Uterus (tissue), 4 donors: ENCODE data around the gene NAGLU. TPM values are rescaled to one million over a fixed set of nuclear protein-coding genes. Genes with fewer than 3 reads are reported as not detected.
"Not testable (repeated sequence)": the region's sequence is repeated elsewhere in the genome, so short reads cannot be mapped to it uniquely, and the experiment has no call there.

Experiments
- DNase-seq, 2 donors: peaks; one replicate each; pipeline ENCODE4 v3.0.0-alpha.2; 2019 to 2020
- H3K27ac ChIP-seq, 2 donors: fragments of 200-600 bp; sonication (generic); 1 replicate in 1 of 2; 2 replicates in 1 of 2; pipeline ENCODE4 v1.5.1; 2016 to 2018
- H3K27me3 ChIP-seq, 2 donors: fragments of 200-600 bp; sonication (generic); one replicate each; pipeline ENCODE4 v1.5.1; 2018 to 2019; ENCODE audit warnings: control low read depth in 1 of 2
- H3K36me3 ChIP-seq, 2 donors: fragments of 200-600 bp; sonication (generic); one replicate each; pipeline ENCODE4 v1.5.1; 2019; ENCODE audit warnings: control low read depth in 1 of 2
- H3K4me1 ChIP-seq, 2 donors: fragments of 200-600 bp; sonication (generic); one replicate each; pipeline ENCODE4 v1.5.1; 2018 to 2019; ENCODE audit warnings: control low read depth in 1 of 2
- H3K4me3 ChIP-seq, 2 donors: fragments of 200-600 bp; sonication (generic); 1 replicate in 1 of 2; 2 replicates in 1 of 2; pipeline ENCODE4 v1.5.1; 2018 to 2019; ENCODE audit warnings: mild to moderate bottlenecking in 1 of 2
- H3K9me3 ChIP-seq, 2 donors: fragments of 200-600 bp; sonication (generic); one replicate each; pipeline ENCODE4 v1.5.1; 2019; ENCODE audit warnings: control low read depth in 1 of 2
- CTCF ChIP-seq, 4 experiments: fragments of 200-600 bp in 2 of 4; fragments of 450-650 bp in 2 of 4; sonication (generic) in 2 of 4; IDR thresholded peaks; one replicate each; pipeline ENCODE4 v1.5.1; 2016 to 2019; ENCODE audit warnings: antibody characterized with exemption in 4 of 4, mild to moderate bottlenecking in 2 of 4, moderate library complexity in 1 of 4
- POLR2A ChIP-seq, 2 donors: fragments of 450-650 bp; IDR thresholded peaks; one replicate each; pipeline ENCODE4 v1.6.1; 2016; ENCODE audit warnings: antibody characterized with exemption in 2 of 2, mild to moderate bottlenecking in 1 of 2, moderate library complexity in 1 of 2
- intact Hi-C: fragments of 100-400 bp; cut with DNase I; formaldehyde crosslinking; loops from one replicate; pipeline ENCODE4 v1.15.1; 2023; ENCODE audit warnings: low total_unique reads
- total RNA-seq, 4 donors: library from RNA; depleted of rRNA in 3 of 4; stranded (reverse); fragments of >200 nt in 3 of 4; gene quantifications; one replicate each; pipeline versions ENCODE4 v1.1.0 to v1.2.4, GENCODE V29; 2014 to 2023
- donor health status: DM: yes; HTN: yes; CAD: no.

NAGLU gene
- total RNA-seq, 4 donors from 2014 or later = 8.7 to 33.5 (median 25.6) TPM

- TF ChIP-seq POLR2A (IDR thresholded peaks at IDR 0.05) (no peak), CTCF (IDR thresholded peaks at IDR 0.05) (peak in 3 of 4 experiments; percentile 19 to 50 (median 27))
- Histone ChIP-seq H3K9me3 (no peaks in the 10 kb centered on the region), H3K27me3 (no peaks in the 10 kb centered on the region), H3K36me3 (no peaks in the 10 kb centered on the region), H3K27ac (no peak overlapping the region), H3K4me1 (peaks cover under 1 to 2% of the 10 kb centered on the region in 2 donors), H3K4me3 (peak overlapping the region; percentile 7 to 8)
- intact Hi-C loops = no loop called here
- peak in 1 of 2 donors; percentile 51 for DNase-seq
Observed at GRCh38 chr17:42548070-42548837, 12.2 kb downstream of the NAGLU start.

GRCh38 chr17:42548993-42549755 lies 13.1 kb downstream of the NAGLU start:
- no peak for DNase-seq
- intact Hi-C loops = no loop called here

GRCh38 chr17:42552736-42553135 lies 16.7 kb downstream of the NAGLU start, which contains the start of gene HSD17B1:
Gene HSD17B1, plus strand, starts transcription at chr17:42552923. Its CDS starts 11 bp downstream, at chr17:42552934.
- H3K36me3 ChIP-seq, H3K4me1 ChIP-seq, H3K27me3 ChIP-seq, intact Hi-C loops, H3K9me3 ChIP-seq, DNase-seq: not testable (repeated sequence)
- Histone ChIP-seq H3K4me3 (peak within 1 kb of the TSS in 1 of 2 donors; percentile 70), H3K27ac (peak within 1 kb of the TSS; percentile 84 to 87)

More at GRCh38 chr17:42548993-42549755, 13.1 kb downstream of the NAGLU start:
- Histone ChIP-seq H3K36me3 (no peaks in the 10 kb centered on the region), H3K9me3 (no peaks in the 10 kb centered on the region), H3K27me3 (no peaks in the 10 kb centered on the region), H3K4me1 (peaks cover 4 to 9% of the 10 kb centered on the region in 2 donors), H3K27ac (no peak overlapping the region), H3K4me3 (no peak overlapping the region)
- no peak for TF ChIP-seq CTCF (IDR thresholded peaks at IDR 0.05)
- TF ChIP-seq POLR2A (IDR thresholded peaks at IDR 0.05) = no peak

GRCh38 chr17:42553161-42553818 lies 17.2 kb downstream of the NAGLU start:
- H3K4me1 ChIP-seq = peaks cover 4 to 9% of the 10 kb centered on the region in 2 donors

More at GRCh38 chr17:42553161-42553818, 17.2 kb downstream of the NAGLU start:
- H3K9me3 ChIP-seq = no peaks in the 10 kb centered on the region
- peak in 1 of 2 donors; percentile 46 for DNase-seq
- TF ChIP-seq POLR2A (IDR thresholded peaks at IDR 0.05) (no peak), CTCF (IDR thresholded peaks at IDR 0.05) (no peak)
- no peaks in the 10 kb centered on the region for H3K27me3 ChIP-seq
- no peaks in the 10 kb centered on the region for H3K36me3 ChIP-seq
- H3K4me3 ChIP-seq = no peak overlapping the region
- intact Hi-C loops = no loop called here
- H3K27ac ChIP-seq = peak overlapping the region in 1 of 2 donors; percentile 87
